CD4-positive, alpha-beta memory T cell (primary cell): ENCODE measurements around the gene SPATA31C1. TPM values are rescaled to one million over a fixed set of nuclear protein-coding genes. Genes with fewer than 3 reads are reported as not detected.

ENCODE experiments used
- CTCF ChIA-PET: fragments of 350-600 bp; sonication (Branson Sonifier 250); formaldehyde crosslinking; loops from one replicate; lab custom pipeline; 2021; ENCODE audit warnings: inconsistent platforms; ENCODE audit not compliant: partially characterized antibody; lab: Charles Lee
- POLR2A ChIA-PET: fragments of 350-600 bp; sonication (Branson Sonifier 250); formaldehyde crosslinking; loops from one replicate; lab custom pipeline; 2021; ENCODE audit not compliant: partially characterized antibody; lab: Charles Lee
- DNase-seq, 5 donors: peaks; one replicate each; pipeline versions ENCODE4 v3.0.0 to v3.0.0-alpha.2; 2020 to 2022; ENCODE audit warnings: mixed read lengths in 1 of 5
- H3K27ac ChIP-seq: one replicate; pipeline ENCODE4 v1.7.0; 2013; ENCODE audit warnings: low read depth, low read length
- H3K27me3 ChIP-seq: 2 replicates; pipeline ENCODE4 v1.7.0; 2013; ENCODE audit warnings: mild to moderate bottlenecking, low read length, moderate library complexity; ENCODE audit not compliant: insufficient read depth
- H3K36me3 ChIP-seq: 2 replicates; pipeline ENCODE4 v1.7.0; 2013; ENCODE audit warnings: mild to moderate bottlenecking, low read length, moderate library complexity; ENCODE audit not compliant: insufficient read depth
- H3K4me1 ChIP-seq: 2 replicates; pipeline ENCODE4 v1.7.0; 2013; ENCODE audit warnings: mild to moderate bottlenecking, low read length, moderate library complexity; ENCODE audit not compliant: insufficient read depth
- H3K4me3 ChIP-seq, 2 donors: one replicate each; pipeline ENCODE4 v1.7.0; 2013; ENCODE audit warnings: low read length in 2 of 2, mild to moderate bottlenecking in 1 of 2
- H3K9me3 ChIP-seq, 2 donors: one replicate each; pipeline ENCODE4 v1.7.0; 2013; ENCODE audit warnings: low read length in 2 of 2, control low read depth in 1 of 2; ENCODE audit not compliant: control insufficient read depth in 1 of 2
- H3K27ac Mint-ChIP-seq, 7 donors: one replicate each; pipeline ENCODE4 v1.8.0; 2020 to 2021; ENCODE audit warnings: mixed read lengths in 7 of 7, mild to moderate bottlenecking in 6 of 7, inconsistent platforms in 3 of 7, moderate library complexity in 3 of 7
- H3K27me3 Mint-ChIP-seq, 2 donors: one replicate each; pipeline ENCODE4 v1.8.0; 2020 to 2021; ENCODE audit warnings: mixed read lengths in 2 of 2
- H3K36me3 Mint-ChIP-seq, 2 donors: one replicate each; pipeline ENCODE4 v1.8.0; 2020 to 2021; ENCODE audit warnings: mixed read lengths in 2 of 2, inconsistent platforms in 1 of 2, mild to moderate bottlenecking in 1 of 2
- H3K4me1 Mint-ChIP-seq, 4 donors: one replicate each; pipeline ENCODE4 v1.8.0; 2020 to 2021; ENCODE audit warnings: mixed read lengths in 4 of 4, mild to moderate bottlenecking in 1 of 4
- H3K4me3 Mint-ChIP-seq, 8 donors: one replicate each; pipeline ENCODE4 v1.8.0; 2020 to 2021; ENCODE audit warnings: mixed read lengths in 8 of 8, mild to moderate bottlenecking in 7 of 8, moderate library complexity in 6 of 8, inconsistent platforms in 3 of 8
- H3K9me3 Mint-ChIP-seq, 8 donors: one replicate each; pipeline ENCODE4 v1.8.0; 2020 to 2021; ENCODE audit warnings: mixed read lengths in 8 of 8, mild to moderate bottlenecking in 5 of 8, inconsistent platforms in 3 of 8, moderate library complexity in 1 of 8
- intact Hi-C: fragments of 100-400 bp; cut with micrococcal nuclease; formaldehyde crosslinking; loops from one replicate; pipeline ENCODE4 v1.15.1; 2023
- polyA plus RNA-seq, 2 donors: library from polyadenylated mRNA; unstranded; fragments of 300-500 nt; fragmentation: Illumina TruSeq; gene quantifications; one replicate each; pipeline ENCODE4 v1.2.3, GENCODE V29; 2021
- total RNA-seq, 2 experiments: library from RNA; stranded (reverse); gene quantifications; one replicate each; pipeline ENCODE4 v1.2.3, GENCODE V29; 2021

SPATA31C1 gene
- total and polyA plus RNA-seq, 4 experiments from 2014 or later = not detected

DNA sequence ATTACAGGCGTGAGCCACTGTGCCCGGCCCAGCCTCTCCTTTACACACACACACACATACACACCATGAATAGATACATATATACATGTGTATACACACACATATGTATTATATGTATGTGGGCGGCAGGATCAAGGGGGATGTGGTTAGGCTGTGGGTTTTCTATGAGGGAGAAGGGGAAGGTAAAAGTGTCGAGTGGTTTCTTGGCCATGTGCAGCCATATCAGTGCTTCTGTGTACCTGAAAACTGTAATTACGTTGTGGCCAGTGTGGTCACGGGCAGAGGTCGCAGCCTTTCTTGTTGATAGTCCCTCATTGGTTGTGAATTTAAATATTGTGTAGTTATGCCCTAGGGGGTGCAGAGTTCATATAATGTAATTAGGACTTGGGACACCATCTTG, 40.1 kb downstream of the SPATA31C1 start:
- intact Hi-C loops = no loop called here
- H3K4me1 ChIP-seq = no peaks in the 10 kb centered on the region
- H3K9me3 ChIP-seq = no peaks in the 10 kb centered on the region
- no peak overlapping the region for H3K27ac ChIP-seq
- Mint-ChIP-seq H3K9me3 (no peaks in the 10 kb centered on the region), H3K4me1 (peaks cover 0 to 6% (median 4%) of the 10 kb centered on the region in 4 donors), H3K27me3 (peaks cover 15 to 18% of the 10 kb centered on the region in 2 donors), H3K4me3 (no peak overlapping the region), H3K36me3 (no peaks in the 10 kb centered on the region), H3K27ac (no peak overlapping the region)
- no peak for DNase-seq
- H3K4me3 ChIP-seq = no peak overlapping the region
- CTCF ChIA-PET = no interaction called here
- H3K36me3 ChIP-seq = no peaks in the 10 kb centered on the region
- no peaks in the 10 kb centered on the region for H3K27me3 ChIP-seq
- POLR2A ChIA-PET = no interaction called here

DNA sequence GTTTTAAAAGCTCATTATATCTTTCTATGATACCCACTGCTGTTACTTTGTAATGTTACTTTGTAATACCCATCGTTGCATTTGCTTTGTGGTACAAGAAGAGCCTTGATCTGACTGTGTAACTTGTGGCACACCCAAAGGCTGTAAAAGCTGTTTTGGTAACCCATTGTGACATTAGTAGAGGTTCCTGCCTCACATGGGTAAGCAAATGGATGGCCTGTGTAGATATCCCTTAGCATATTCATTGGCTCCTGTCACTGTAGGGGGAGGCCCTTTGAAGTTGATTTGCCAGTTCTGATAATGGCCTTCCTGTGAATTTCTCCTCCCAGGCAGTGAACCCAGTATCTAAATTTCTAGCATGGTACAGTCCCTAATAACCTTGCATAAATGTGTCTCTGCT, 40.8 kb downstream of the SPATA31C1 start:
- H3K36me3 ChIP-seq = no peaks in the 10 kb centered on the region
- no peak overlapping the region for H3K27ac ChIP-seq
- no peaks in the 10 kb centered on the region for H3K36me3 Mint-ChIP-seq
- peaks cover 15 to 18% of the 10 kb centered on the region in 2 donors for H3K27me3 Mint-ChIP-seq
- ChIA-PET CTCF (no interaction called here), POLR2A (no interaction called here)
- H3K27me3 ChIP-seq = no peaks in the 10 kb centered on the region
- DNase-seq = no peak
- no peaks in the 10 kb centered on the region for H3K9me3 Mint-ChIP-seq
- H3K4me3 Mint-ChIP-seq = no peak overlapping the region
- H3K4me3 ChIP-seq = no peak overlapping the region
- intact Hi-C loops = no loop called here
- H3K9me3 ChIP-seq = no peaks in the 10 kb centered on the region
- no peaks in the 10 kb centered on the region for H3K4me1 ChIP-seq
- peaks cover 0 to 6% (median 4%) of the 10 kb centered on the region in 4 donors for H3K4me1 Mint-ChIP-seq
- no peak overlapping the region for H3K27ac Mint-ChIP-seq

DNA sequence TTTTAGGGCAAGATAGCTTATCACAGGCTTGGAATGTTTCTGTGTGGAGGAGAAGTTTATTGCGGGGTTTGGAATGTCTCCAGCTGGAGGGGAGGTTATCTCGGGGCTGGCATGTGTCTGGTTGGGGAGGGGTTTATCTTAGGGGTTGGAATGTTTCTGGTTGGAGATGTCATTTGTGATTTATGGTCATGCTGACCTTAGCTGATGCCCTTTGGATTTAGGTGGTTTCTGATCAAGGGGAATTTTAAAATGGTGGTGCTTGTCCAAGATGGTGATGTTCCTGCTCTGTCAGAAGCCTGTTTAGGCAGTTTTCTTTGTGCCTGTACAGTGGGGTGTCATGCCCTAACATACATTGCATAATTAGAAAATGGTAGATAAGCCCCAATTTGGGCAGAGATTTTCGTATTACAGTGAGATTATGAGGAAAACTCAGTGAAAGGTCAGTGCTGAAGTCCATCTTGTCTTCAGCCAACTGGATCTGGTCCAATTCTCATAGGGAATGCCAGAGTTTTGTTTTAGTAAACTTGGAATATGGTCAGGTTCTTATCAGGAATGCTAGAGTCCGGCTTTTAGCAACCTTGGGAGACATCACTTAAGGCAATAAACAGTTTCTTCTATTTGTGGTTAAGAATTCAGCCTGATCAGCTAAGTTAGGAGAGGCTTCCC, 42.3 kb downstream of the SPATA31C1 start:
- Mint-ChIP-seq H3K4me1 (peaks cover 0 to 3% (median under 1%) of the 10 kb centered on the region in 4 donors), H3K27me3 (peaks cover 15 to 18% of the 10 kb centered on the region in 2 donors), H3K9me3 (no peaks in the 10 kb centered on the region), H3K4me3 (no peak overlapping the region), H3K36me3 (no peaks in the 10 kb centered on the region), H3K27ac (no peak overlapping the region)
- no peak for DNase-seq
- no peaks in the 10 kb centered on the region for H3K4me1 ChIP-seq
- POLR2A ChIA-PET = no interaction called here
- no peaks in the 10 kb centered on the region for H3K36me3 ChIP-seq
- H3K9me3 ChIP-seq = no peaks in the 10 kb centered on the region
- intact Hi-C loops = no loop called here
- H3K4me3 ChIP-seq = no peak overlapping the region
- H3K27me3 ChIP-seq = no peaks in the 10 kb centered on the region
- CTCF ChIA-PET = interaction anchor here (1.0 kb wide), 1 partner anchor 10 kb away, joined by 3 read pairs; no protein-coding TSS in a partner anchor
- H3K27ac ChIP-seq = no peak overlapping the region

DNA sequence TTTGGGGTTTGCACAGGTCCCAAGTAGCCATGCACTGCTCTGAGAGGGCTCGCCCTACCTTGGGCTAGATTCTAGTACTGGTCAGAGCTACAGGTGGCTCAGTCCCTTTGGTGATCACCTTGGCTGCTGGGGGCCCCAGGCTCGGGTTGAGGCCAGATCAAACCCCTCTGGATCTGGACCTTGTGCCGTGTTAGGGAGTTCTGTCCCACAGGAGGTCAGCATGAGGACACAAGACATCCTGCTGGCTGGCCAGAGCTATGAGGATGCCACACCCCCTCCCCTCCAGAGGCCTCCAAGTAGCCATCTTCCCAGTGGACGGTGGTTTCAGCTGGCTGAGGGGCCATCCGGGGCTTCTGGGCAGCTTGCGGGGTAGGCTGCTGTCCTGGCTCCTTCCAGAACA, 46.0 kb downstream of the SPATA31C1 start:
- CTCF ChIA-PET = no interaction called here

DNA sequence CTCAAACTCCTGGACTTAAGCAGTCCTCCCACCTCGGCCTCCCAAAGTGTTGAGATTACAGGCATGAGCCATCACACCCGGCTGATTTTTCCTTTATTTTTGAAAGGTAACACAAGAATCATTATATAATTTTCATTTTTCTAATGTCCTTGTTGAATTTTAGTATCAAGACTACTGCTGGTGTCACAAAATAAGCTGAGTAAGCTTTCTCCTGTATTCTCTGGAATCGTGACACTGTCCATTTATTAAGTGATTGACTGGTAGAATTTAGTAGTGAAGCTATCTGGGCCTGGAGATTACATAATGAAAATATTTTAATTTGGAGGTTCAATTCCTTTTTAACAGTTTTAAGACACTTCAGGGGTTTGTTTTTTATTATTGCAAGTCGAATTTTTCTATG, 47.1 kb downstream of the SPATA31C1 start:
- ChIA-PET POLR2A (interaction anchor here (1.1 kb wide), 1 partner anchor 10 kb away, joined by 4 read pairs; the partner anchor contains the start of gene CDK20), CTCF (no interaction called here)
- peaks cover 11% of the 10 kb centered on the region for H3K36me3 ChIP-seq
- H3K27me3 Mint-ChIP-seq = peaks cover 6 to 8% of the 10 kb centered on the region in 2 donors
- no peak overlapping the region for H3K4me3 Mint-ChIP-seq
- no peak overlapping the region for H3K27ac ChIP-seq
- H3K27me3 ChIP-seq = no peaks in the 10 kb centered on the region
- H3K9me3 Mint-ChIP-seq = no peaks in the 10 kb centered on the region
- peaks cover 23 to 30% of the 10 kb centered on the region in 2 donors for H3K36me3 Mint-ChIP-seq
- intact Hi-C loops = no loop called here
- H3K4me1 ChIP-seq = no peaks in the 10 kb centered on the region
- no peak overlapping the region for H3K27ac Mint-ChIP-seq
- no peak for DNase-seq
- no peak overlapping the region for H3K4me3 ChIP-seq
- H3K4me1 Mint-ChIP-seq = peaks cover 0 to 2% (median 1%) of the 10 kb centered on the region in 4 donors
- no peaks in the 10 kb centered on the region for H3K9me3 ChIP-seq

More for the DNA sequence above, 46.0 kb downstream of the SPATA31C1 start:
- intact Hi-C loops = no loop called here
- H3K4me1 ChIP-seq = no peaks in the 10 kb centered on the region
- H3K27me3 Mint-ChIP-seq = peaks cover 10 to 15% of the 10 kb centered on the region in 2 donors
- no peak overlapping the region for H3K27ac Mint-ChIP-seq
- H3K9me3 Mint-ChIP-seq = no peaks in the 10 kb centered on the region
- H3K36me3 ChIP-seq = peaks cover 11% of the 10 kb centered on the region
- H3K4me3 Mint-ChIP-seq = no peak overlapping the region
- no peak overlapping the region for H3K27ac ChIP-seq
- H3K4me3 ChIP-seq = no peak overlapping the region
- no peak for DNase-seq
- no peaks in the 10 kb centered on the region for H3K27me3 ChIP-seq
- POLR2A ChIA-PET = interaction anchor here (1.1 kb wide), 1 partner anchor 11 kb away, joined by 4 read pairs; the partner anchor contains the start of gene CDK20
- H3K4me1 Mint-ChIP-seq = peaks cover 0 to 2% (median 1%) of the 10 kb centered on the region in 4 donors
- no peaks in the 10 kb centered on the region for H3K9me3 ChIP-seq
- H3K36me3 Mint-ChIP-seq = peaks cover 20 to 22% of the 10 kb centered on the region in 2 donors

DNA sequence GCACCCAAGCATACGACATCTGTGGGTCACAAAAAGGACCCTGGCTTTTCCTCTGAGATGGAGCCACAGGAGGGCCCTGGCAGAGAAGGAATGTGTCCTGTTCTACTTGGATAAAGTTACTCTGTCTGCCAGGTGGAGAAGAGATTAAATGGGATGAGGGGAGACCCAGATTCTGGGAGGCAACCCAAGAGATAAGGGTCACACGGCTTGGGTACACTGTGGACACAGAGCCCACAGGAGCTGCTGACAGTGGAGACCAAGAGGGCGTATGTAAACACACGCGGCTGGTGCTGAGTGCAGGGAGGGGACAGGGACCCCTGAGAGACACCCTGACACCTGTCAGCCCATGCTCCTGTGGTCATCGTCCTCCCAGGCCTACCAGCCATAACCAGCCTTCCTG, 50.4 kb downstream of the SPATA31C1 start:
- H3K4me3 Mint-ChIP-seq = no peak overlapping the region
- Histone ChIP-seq H3K4me3 (no peak overlapping the region), H3K9me3 (no peaks in the 10 kb centered on the region), H3K27ac (no peak overlapping the region), H3K27me3 (no peaks in the 10 kb centered on the region), H3K36me3 (peaks cover 11% of the 10 kb centered on the region), H3K4me1 (no peaks in the 10 kb centered on the region)
- H3K27me3 Mint-ChIP-seq = no peaks in the 10 kb centered on the region
- no peaks in the 10 kb centered on the region for H3K9me3 Mint-ChIP-seq
- H3K4me1 Mint-ChIP-seq = peaks cover 7 to 14% (median 12%) of the 10 kb centered on the region in 4 donors
- POLR2A ChIA-PET = no interaction called here
- intact Hi-C loops = no loop called here
- H3K36me3 Mint-ChIP-seq = peaks cover 29 to 42% of the 10 kb centered on the region in 2 donors
- peak overlapping the region in 3 of 7 donors; percentile 13 to 68 (median 36) for H3K27ac Mint-ChIP-seq
- CTCF ChIA-PET = no interaction called here
- no peak for DNase-seq

DNA sequence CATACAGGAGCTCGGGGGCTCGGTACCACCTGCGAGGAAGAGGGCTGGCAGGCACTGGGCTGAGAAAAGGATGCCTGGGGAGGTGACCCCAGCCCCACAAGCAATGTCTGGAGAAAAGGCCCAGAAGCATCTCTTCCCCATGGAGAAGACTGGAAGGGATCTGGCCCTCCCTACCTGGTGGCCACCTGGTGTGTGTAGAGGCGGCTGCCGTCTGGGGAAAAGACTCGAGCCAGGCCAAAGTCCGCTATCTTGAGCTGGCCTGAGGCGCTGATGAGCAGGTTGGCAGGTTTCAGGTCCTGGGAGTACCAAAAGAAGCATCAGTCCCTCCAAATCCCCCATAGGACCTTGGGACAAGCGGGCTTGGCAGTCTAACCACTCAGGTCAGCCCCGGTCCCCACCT, 52.8 kb downstream of the SPATA31C1 start:
- Histone ChIP-seq H3K27me3 (no peaks in the 10 kb centered on the region), H3K4me3 (no peak overlapping the region), H3K9me3 (no peaks in the 10 kb centered on the region), H3K27ac (no peak overlapping the region), H3K4me1 (peaks cover 17% of the 10 kb centered on the region), H3K36me3 (peaks cover 11% of the 10 kb centered on the region)
- Mint-ChIP-seq H3K9me3 (peaks cover 0 to under 1% (median 0%) of the 10 kb centered on the region in 8 donors), H3K4me3 (no peak overlapping the region), H3K27ac (peak overlapping the region in 2 of 7 donors; percentile 27 to 60), H3K36me3 (peaks cover 29 to 47% of the 10 kb centered on the region in 2 donors), H3K4me1 (peaks cover 18 to 35% (median 29%) of the 10 kb centered on the region in 4 donors), H3K27me3 (peaks cover 0 to 2% of the 10 kb centered on the region in 2 donors)
- intact Hi-C loops = loop anchor here (5.0 to 10.0 kb wide), 3 partner anchors 246 to 1023 kb away; partner anchors contain the start of genes CTSL and GAS1
- no peak for DNase-seq
- ChIA-PET POLR2A (no interaction called here), CTCF (no interaction called here)
